Glomerular visceral epithelial cell (primary cell): Measurements from ENCODE around the gene AMPD3.
A peak's percentile ranks its signal among the peaks of the same experiment; 100 is the strongest.

Source experiments
- DNase-seq: peaks from one replicate; pipeline ENCODE4 v3.0.0-alpha.2; 2016; ENCODE audit errors: extremely low spot score

AMPD3 gene

DNA sequence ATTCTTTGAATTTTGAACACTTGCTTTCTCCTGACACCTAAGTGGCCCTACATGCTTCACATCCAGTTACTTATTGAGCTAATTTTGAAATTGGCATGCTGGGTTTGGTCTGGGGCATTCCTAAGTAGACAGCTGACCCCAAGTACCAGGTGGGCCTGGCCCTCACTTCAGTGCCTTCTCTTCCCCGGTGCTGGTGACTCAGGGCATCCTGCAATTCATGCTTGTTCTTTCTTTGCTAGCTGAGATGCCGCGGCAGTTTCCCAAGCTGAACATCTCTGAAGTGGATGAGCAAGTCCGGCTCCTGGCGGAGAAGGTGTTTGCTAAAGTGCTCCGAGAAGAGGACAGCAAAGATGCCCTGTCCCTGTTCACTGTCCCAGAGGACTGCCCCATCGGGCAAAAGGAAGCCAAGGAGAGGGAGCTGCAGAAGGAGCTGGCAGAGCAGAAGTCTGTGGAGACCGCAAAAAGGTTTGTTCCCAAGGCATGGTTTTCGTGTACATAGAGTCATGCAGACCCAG is 6.3 kb downstream of the AMPD3 start:
- no peak for DNase-seq

DNA sequence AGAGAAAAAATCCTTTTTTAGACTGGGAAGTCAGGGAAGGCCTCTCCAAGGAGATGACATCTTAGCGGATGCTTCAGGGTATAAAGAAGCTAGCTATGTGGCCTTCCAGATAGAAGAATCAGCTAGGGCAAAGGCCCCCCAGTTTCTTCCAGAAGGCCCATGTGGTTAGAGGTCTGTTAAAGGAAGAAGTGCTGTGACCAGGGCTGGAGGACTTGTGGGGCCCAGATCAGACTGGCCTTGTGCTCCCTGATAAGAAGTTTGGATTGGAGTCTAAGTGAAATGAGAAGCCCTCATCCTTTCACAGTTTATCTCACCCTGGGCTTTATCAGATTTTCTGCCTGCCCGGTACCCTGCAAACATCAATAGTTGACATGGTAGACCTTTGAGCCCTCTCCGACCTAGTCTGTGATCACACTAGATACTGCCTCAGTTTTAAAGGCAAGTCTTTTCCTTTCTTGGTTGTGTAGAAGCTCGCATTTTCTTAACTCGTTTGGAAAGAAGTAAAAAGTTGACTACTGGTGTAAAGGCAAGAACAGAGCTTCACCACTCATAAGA is 7.8 kb downstream of the AMPD3 start:
- no peak for DNase-seq

DNA sequence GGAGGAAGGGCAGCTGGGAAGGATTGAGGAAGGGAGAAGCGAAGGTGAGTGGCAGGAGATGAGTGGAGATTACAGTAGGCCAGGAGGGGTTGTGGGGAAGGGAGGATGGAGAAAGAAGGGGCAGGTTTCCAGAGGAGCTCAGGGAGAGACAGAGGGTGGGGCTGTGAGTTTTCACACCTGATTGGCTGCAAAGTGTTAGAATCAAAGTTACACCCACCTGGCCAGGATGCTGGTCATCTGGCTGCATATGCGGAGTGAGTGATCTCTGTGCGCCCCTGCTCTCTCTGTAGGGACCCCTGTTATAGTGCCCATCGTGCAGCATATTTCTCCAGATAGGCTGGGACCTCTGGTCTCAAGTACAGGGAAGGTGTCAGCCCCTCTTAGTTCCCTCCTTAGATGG is 18.3 kb downstream of the AMPD3 start:
- DNase-seq: no peak

DNA sequence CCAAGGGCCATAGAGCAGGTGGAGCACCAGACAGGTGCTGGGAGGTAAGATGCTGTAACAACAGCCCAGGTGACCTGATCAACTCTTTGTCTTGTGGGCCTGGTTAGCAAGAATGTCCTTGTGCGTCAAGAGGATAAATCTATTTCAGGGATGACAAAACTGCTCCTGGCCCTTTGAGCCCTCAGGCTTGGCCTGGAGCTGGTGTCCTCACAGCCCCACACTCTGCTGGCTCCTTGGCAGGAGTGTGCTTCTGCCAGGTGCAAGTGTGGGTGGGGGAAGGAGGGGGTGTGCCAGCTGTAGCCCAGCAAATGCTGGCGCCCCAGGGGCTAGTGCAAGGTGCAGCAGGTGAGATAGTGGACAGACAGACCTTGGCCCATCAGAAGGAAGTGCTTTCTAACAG is 19.5 kb downstream of the AMPD3 start:
- no peak for DNase-seq

DNA sequence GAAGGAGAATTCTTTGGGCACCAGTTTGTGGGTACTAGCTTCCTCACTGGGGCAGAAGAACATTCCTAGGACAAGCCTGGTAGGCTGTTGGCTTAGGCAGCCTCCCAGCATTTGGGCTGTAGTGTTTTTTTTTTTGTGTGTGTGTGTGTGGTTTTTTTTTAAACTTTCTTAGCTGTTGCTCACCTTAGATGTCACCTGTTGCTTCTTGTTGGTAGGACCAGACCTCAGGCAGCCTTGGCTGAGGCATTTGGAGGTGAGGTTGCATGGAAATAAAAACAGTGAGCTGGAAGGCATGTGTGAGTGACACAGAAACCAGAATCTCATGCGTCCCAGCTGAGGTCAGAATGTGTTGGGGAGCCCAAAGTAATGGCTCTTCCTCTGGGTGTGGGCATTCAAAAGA is 21.3 kb downstream of the AMPD3 start:
- DNase-seq: no peak

DNA sequence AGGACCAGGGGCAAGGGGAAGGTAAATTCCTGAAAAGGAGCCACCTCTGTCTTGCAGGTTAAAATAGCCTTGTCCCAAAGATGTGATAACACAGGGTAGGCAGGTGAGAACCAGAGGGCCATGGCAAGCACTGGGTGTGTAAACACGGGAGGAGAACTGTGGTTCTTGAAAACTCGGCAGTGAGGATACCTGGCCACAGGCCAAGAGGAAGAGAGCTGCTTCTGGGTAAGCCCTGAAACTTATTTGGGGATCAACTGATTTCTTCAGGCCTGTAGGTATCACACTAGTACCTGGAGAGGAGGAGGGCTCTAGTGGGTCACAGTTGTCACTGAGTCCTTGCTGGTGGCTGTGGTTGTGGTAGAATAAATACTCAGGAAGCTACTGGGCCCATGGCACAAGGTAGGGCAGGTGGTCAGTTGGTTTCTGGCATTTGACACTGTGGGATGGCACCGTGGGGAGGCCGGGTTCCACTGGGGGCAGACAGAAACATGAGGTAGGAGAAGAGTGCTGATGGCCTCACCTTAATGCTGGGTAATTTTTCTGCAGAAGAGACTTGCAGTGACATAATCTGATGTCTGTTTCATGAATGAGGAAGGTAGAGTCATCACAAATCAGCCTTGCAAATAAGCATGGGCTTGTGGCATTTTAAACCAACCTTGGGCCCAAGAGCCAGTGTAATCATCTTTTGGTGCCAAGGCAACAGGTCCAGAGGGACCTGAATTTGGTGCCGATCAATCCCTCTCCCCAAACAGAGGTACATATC is 22.0 kb downstream of the AMPD3 start:
- no peak for DNase-seq

DNA sequence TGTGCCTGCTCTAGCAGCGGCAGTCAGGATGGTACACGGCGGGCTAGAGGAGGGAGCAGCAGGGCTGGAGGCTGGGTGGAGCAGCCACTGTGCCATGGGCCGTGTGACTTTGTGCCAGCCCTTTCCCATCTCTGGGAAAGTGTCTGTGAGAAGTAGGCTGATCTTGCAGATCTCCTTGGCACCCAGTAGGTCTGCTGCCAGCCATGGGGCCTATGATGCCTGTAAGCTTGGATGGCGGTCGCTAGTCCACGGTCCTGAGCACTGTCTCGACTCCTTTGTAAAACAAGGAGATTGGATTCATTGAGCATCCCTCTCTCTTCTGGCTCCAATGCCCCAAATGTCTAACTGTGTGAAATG is 22.6 kb downstream of the AMPD3 start:
- DNase-seq: no peak

DNA sequence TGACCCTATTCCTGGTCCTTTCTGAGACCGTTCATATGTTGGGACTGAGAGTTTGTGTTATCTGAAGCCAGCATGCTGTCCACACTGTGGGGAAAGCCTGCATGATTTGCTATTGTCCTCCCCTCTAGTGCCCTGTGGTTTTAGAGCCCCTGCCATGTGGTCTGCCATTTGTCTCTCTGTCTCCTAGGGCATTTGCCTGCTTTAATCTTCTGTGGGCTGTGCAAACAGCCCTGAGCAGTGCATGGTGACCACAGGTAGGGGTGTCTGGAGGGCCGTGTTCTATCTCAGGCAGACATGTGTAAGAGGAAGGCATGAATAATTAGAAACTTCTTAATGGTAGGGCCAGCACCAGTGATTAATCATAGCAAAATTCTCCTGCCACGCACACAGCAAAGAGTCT is 23.0 kb downstream of the AMPD3 start:
- DNase-seq: no peak

DNA sequence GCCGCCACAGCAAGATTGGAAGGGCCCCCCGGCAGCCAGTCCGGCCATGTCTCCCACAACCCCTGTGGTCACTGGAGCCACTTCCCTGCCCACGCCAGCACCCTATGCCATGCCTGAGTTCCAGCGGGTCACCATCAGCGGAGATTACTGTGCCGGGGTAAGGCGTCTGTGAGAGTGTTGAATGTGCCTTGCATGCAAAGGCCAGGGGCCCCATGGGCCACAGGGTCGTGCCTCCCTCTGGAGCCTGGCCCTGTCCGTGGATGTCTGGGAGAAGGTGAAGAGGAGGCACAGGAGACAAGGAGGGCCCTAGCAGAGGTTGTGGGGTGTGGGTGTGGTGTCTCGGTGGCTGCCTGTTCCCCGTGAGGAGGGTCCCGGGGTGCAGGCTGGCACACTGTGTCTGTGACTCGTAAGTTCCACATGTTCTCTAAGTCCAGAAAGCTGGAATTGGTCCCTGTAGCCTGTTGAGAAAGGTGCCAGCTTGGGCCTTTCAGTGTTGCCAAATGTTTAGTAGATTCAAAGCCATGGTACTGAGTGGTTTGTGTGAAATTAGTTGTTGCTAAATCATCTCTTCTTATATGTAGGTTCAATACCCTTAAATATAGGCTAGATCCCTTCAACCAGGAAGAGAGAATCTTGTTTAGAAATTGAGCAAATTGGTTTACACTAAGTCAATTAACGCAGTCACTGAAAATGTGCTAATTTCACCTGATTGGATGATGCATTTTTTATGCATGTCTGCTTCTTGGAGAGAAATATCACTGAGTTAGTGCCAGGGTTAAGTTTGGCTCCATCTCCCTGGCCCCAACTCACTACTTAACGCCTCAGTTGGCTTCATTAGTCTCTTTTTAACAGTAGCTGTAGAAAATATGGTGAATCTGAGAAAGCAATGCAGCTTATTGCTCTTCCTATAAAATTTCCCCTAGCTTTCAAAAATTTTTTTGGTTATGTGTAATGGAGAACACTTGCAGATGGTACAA is 23.8 kb downstream of the AMPD3 start:
- DNase-seq: no peak

DNA sequence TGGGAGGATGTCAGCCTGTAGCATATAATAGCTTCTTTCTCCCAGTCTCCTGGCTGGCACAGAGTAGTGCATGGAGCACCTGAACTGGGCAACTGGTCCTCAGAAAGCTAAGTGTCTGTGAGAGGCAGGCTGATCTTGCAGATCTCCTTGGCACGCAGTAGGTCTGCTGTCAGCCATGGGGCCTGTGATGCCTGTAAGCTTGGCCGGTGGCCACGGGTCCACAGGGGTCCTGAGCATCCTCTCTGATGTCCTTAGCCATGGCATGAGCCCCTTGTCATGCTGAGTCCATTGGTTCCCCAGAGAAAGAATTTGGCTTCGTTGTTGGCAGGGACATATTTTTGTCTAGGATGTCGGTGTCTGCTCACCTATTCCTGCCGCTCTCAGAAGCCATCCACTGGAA is 25.0 kb downstream of the AMPD3 start:
- no peak for DNase-seq

DNA sequence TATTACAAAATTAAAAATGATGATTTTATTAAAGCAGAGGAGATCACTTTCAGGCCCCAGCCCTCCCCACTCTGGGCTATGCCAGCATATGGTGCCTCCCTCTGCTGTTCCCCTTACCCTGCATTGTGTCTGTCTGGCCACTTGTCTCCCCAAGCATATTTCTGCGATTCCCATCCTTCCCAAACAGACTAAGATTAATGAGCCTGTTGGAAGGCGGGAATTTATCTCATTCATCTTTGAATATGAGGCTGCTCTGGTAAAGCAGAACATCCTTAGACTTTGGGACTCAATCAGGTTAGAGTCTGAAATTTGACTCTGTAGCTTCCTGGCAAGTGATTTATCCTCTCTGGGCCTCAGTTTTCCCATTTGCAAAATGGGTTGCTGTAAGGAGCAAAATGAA is 25.7 kb downstream of the AMPD3 start:
- DNase-seq: no peak

DNA sequence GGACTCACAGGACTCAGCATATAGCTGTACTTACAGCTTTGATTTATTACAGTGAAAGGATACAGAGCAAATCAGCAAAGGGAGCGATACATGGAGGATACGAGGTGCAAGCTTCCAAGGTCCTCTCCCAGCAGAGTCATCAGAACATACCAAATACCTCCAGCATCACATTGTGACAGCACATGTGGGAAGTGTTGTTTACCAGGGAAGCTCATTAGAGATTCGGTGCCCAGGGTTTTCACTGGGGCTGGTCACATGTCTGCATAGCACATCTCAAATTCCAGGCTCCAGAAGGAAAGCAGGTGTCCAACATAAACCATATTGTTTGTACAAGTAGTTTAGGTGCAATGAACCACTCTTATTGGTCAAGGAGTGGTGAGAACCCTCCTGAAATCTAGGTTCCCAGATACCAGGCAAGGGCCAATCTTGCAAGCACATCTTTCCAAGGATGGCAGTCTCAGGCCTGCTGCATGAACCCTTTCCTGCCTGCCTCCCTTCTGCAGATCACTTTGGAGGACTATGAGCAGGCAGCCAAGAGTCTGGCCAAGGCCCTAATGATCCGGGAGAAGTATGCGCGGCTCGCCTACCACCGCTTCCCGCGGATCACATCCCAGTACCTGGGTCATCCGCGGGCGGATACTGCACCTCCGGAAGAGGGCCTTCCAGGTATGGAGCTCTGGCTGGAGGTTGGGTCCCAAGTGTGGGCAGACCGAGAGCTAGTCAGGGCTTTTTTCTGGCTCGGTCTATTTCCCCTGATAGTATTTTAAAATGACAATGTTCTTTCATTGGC is 26.7 kb downstream of the AMPD3 start:
- no peak for DNase-seq

DNA sequence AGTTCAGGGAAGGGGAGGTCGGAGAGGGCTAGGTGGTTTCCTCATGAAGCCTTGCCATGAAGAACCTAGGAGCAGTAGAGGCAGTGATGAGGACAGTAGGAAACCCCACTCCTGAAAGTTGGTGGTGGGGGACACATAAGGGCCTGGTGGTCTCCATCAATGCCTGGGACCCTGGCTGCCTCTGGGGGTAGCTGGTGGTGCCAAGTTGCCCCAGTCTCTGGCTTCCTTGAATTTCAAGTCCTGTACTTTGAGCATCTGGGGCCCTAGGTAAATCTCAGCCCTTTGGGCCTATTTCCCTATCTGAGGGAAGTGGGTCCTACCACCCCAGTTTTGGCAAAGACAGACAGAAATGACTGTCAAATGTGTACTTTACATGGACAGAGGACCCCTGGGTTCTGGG is 28.1 kb downstream of the AMPD3 start:
- no peak for DNase-seq

DNA sequence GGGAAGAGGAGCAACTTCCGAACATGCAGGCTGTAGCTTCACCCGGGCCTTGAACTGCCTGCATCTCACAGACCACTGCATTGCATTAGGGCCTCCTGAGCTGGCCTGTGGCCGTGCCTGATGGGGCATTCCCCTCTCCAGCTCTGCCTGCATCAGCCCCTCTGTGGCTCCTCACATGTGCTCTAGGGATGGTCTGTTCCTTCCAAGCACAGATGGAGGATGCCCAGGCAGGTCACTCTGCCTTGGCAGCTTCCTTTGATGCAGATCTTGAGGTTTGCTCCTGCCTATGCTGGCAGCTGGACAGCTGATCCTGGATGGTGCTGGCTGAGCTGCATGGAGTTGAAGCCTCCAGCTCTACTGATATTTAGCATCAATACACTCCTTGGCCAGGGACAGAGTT is 28.5 kb downstream of the AMPD3 start:
- DNase-seq: no peak

DNA sequence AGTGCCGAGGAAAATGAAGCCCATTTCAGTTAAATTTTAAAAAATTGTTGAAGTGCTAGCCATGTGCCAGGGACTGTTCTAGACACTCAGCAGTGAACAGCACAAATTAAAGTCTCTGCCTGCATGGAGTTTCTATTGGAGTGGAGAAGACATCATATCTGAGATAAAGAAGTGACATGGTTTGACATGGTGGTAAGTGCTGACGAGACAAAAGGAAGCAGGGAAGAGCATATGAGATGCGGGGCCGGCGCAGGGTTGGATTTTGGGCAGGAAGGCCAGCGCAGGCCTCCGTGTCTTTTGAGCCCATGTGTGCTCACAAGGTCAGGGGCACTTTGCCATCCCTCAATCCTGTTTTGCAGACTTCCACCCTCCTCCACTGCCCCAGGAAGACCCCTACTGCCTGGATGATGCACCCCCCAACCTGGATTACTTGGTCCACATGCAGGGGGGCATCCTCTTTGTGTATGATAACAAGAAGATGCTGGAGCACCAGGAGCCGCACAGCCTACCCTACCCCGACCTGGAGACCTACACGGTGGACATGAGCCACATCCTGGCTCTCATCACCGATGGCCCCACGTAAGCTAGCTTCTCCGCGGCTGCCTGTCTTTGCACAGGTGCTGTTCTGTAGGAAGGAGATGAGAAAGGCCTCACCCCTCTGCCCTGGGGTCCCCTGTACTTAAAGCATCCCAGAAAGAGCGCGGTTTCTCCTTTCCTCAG is 29.6 kb downstream of the AMPD3 start:
- DNase-seq: no peak

DNA sequence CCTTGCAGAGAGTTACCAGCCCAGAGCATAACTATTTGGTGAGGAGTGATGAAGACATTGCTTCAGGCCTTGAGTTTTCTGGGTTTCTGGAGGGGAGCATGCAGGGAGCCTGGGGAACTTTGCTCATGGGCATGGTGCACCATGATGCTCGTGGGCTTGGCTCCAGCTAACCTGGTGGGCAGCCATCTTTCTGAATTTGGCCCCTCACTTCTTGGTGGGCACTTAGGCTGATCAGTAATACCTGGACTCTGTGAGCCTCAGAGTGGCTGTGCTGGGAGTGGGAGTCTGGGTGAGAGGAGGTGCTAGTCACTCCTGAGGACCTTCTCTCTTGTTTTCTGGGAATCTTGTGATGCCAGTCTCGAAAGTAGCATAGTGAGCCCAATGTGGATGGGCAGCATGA is 30.6 kb downstream of the AMPD3 start:
- no peak for DNase-seq

DNA sequence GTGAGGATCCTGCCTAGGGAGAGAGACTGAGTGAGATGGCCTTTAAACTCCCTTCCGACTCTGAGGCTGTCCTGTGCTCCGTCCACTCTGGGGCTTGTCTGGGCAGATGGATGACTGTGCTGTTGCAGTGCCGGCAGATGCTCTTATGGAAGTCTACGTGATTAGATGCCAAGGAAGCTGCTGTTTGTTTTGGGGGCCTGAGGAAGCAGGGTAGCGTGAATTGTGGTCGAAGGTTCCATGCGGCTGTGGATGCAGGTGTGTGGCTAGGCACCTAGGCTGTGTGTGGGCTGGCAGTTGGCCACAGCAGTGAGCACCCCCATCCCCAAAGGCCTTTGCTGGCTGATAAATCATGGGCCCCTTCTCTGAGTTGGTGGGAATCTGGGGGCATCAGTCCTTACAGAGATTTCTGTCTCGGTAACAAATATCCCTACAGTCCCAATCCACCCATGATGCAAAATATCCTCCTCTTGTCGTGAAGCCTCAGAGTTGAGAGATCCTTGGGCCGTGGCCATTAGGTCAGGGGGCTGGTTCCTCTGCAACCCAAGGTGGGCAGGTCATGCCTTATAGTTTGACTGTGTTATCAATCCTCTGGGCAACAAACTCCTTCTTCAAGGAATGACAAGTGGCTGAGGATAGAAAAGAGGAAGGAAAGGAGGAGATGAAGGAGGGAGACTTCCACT is 31.2 kb downstream of the AMPD3 start:
- no peak for DNase-seq

DNA sequence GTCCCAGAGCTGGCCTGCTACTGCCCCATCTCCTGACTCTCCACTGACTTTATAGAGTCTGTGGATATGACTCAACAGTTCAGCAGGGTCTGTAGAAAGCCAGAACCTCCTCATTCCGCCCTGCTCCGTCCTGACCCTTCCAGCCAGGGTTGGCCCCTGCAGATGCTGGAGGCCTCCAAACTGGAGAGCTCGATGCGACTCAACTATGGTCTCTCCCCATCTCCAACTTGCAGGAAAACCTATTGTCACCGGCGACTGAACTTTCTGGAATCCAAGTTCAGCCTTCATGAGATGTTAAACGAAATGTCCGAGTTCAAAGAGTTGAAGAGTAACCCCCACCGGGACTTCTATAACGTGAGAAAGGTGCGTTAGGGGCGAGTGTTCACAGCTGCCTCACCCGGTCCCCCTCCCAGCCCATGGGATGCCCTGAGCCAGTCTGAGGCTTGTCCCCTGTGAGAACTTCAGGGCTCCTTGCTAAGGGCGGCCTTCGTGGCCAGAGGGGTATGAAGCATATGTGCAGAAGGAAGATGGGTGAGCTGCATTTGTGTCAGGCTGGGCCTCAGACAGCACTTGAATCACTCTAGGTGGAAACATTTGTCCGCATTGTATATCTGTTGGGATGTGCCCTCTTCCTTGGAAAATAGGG is 32.1 kb downstream of the AMPD3 start:
- no peak for DNase-seq

DNA sequence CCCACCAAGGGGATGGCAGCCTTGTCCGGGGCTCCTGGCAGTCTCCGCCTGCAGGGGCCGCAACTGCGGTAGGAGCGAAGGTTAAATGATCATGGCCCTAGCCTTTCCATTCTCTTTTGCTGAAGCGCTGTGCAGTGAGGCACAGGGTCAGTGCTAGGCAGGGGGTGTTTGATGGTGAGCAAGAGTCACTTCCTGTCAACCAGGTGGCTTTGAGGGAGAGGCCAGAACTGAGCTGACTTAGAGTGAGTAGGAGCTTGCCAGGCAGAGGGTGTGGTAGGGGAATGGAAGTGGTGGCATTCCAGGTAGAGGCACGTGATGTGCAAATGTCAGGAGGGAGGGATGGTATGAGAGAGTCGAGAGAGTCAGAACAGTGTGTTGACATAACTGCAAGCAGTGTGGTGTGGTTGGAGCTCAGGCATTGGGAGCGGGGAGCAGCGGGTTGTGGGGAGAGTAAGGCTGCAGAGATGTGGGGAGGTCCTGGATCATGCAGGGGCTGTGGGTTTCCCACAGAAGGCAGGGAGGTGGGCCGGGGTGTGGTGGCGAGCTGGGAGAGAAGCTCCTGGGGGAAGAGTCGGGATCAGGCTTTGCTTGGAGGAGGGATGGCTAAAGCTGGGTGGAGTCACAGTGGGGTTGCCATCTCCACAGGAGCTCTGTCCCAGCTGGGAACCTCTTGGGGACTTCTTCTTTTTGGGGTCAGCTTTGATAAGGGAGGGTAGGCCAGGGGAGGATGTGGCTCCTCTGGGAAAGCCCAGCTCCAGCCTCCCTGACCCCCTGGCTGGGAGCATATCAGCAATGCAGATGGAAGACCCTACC is 33.3 kb downstream of the AMPD3 start:
- DNase-seq: peak; percentile 47
